ENCODE results near the gene PITX1.
"Not testable (repeated sequence)": the region's sequence is repeated elsewhere in the genome, so short reads cannot be mapped to it uniquely, and the experiment has no call there.

The PITX1 gene

GRCh38 chr5:135010502-135011354 lies 23.3 kb downstream of the PITX1 start:
- Histone ChIP-seq H3K4me1 (ENCODE audit: control insufficient read depth, insufficient read depth, low read length) (no peaks in the 10 kb centered on the region), H3K9ac (ENCODE audit: low read depth, low read length) (no peak overlapping the region), H3K9me3 (replicated peaks; ENCODE audit: low read length) (no peaks in the 10 kb centered on the region), H3K36me3 (ENCODE audit: insufficient read depth, low read length) (no peaks in the 10 kb centered on the region), H3K4me2 (ENCODE audit: low read length) (no peak overlapping the region), H3K4me3 (ENCODE audit: low read length) (no peak overlapping the region), H3K27me3 (ENCODE audit: control insufficient read depth, insufficient read depth, low read length) (no peaks in the 10 kb centered on the region)

GRCh38 chr5:135009736-135010501 lies 24.1 kb downstream of the PITX1 start:
- no peaks in the 10 kb centered on the region for H3K4me1 ChIP-seq (ENCODE audit: control insufficient read depth, insufficient read depth, low read length)
- no peak overlapping the region for H3K4me3 ChIP-seq (ENCODE audit: low read length)
- no peaks in the 10 kb centered on the region for H3K27me3 ChIP-seq (ENCODE audit: control insufficient read depth, insufficient read depth, low read length)
- no peak overlapping the region for H3K9ac ChIP-seq (ENCODE audit: low read depth, low read length)
- no peaks in the 10 kb centered on the region for H3K36me3 ChIP-seq (ENCODE audit: insufficient read depth, low read length)
- no peak overlapping the region for H3K4me2 ChIP-seq (ENCODE audit: low read length)
- H3K9me3 ChIP-seq (replicated peaks; ENCODE audit: low read length): no peaks in the 10 kb centered on the region

DNA sequence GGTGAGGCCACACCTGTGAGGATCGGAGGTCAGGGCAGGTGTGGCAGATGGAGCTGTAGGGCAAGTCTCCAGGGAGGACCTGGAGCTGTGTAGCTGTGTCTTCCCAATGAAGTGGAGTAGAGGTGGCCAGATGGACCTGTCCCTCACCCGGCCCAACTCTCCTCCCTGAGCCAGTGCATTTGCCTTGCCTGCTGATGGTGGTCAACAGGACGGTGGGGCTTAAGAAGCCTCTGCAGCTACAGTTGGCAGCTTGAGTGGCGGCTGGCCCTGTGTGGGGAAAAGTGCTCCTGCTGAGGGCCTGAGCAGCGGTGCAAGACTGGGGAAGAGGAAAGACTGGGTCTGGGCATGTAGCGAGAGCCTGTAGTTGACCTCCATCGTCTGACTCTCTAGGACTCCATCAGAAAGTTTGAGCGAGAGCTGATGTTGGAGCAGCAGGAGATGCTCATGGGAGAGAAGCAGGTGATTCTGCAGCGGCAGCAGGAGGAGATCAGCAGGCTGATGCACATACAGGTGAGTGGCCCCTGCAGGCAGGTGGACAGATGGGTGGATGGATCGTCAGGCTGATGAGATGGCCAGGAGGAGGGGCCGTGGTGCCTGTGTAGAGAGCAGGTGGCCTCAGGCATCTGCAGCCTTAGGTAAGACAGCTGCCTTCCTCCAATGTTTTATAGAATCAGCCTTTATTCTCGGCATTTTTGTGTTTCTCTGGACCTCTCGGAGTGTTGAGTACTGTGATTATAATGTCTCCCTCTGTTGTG lies 24.9 kb downstream of the PITX1 start:
- H3K9me3 ChIP-seq (replicated peaks; ENCODE audit: low read length): no peaks in the 10 kb centered on the region
- H3K4me2 ChIP-seq (ENCODE audit: low read length): no peak overlapping the region
- no peak overlapping the region for H3K9ac ChIP-seq (ENCODE audit: low read depth, low read length)
- H3K4me3 ChIP-seq (ENCODE audit: low read length): no peak overlapping the region
- H3K4me1 ChIP-seq (ENCODE audit: control insufficient read depth, insufficient read depth, low read length): no peaks in the 10 kb centered on the region
- H3K27me3 ChIP-seq (ENCODE audit: control insufficient read depth, insufficient read depth, low read length): no peaks in the 10 kb centered on the region
- no peaks in the 10 kb centered on the region for H3K36me3 ChIP-seq (ENCODE audit: insufficient read depth, low read length)

GRCh38 chr5:135008556-135008955 lies 25.5 kb downstream of the PITX1 start:
- no peaks in the 10 kb centered on the region for H3K27me3 ChIP-seq (ENCODE audit: control insufficient read depth, insufficient read depth, low read length)
- H3K9ac ChIP-seq (ENCODE audit: low read depth, low read length): no peak overlapping the region
- no peak overlapping the region for H3K4me3 ChIP-seq (ENCODE audit: low read length)
- H3K4me2 ChIP-seq (ENCODE audit: low read length): no peak overlapping the region
- no peaks in the 10 kb centered on the region for H3K4me1 ChIP-seq (ENCODE audit: control insufficient read depth, insufficient read depth, low read length)
- H3K36me3 ChIP-seq (ENCODE audit: insufficient read depth, low read length): no peaks in the 10 kb centered on the region
- H3K9me3 ChIP-seq (replicated peaks; ENCODE audit: low read length): no peaks in the 10 kb centered on the region

- Histone ChIP-seq H3K4me3 (ENCODE audit: low read length) (no peak overlapping the region), H3K4me2 (ENCODE audit: low read length) (no peak overlapping the region), H3K4me1 (ENCODE audit: control insufficient read depth, insufficient read depth, low read length) (no peaks in the 10 kb centered on the region), H3K9me3 (replicated peaks; ENCODE audit: low read length) (no peaks in the 10 kb centered on the region), H3K27me3 (ENCODE audit: control insufficient read depth, insufficient read depth, low read length) (no peaks in the 10 kb centered on the region), H3K9ac (ENCODE audit: low read depth, low read length) (no peak overlapping the region), H3K36me3 (ENCODE audit: insufficient read depth, low read length) (no peaks in the 10 kb centered on the region)
Observed at GRCh38 chr5:135007749-135008363, 26.2 kb downstream of the PITX1 start.

DNA sequence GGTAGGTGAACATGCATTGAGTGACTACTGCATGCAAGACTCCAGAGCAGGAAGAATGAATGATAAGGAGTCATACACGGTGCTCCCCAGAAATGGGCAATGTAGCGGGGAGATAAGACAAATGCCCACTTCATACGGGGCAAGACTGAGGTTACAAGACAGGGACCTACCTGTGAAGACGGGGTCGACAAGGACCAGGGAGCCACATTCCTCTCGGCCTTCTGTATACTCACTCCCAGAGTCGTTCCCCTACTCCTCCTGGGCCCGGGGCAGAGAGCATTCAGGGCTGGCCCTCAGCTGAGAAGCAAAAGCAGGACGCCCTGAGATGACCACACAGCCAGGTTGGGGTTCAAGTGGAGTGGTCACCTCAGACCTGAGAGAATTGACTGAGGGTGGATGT lies 26.7 kb downstream of the PITX1 start:
- Histone ChIP-seq H3K4me2 (ENCODE audit: low read length) (no peak overlapping the region), H3K4me3 (ENCODE audit: low read length) (no peak overlapping the region), H3K9me3 (replicated peaks; ENCODE audit: low read length) (no peaks in the 10 kb centered on the region), H3K27me3 (ENCODE audit: control insufficient read depth, insufficient read depth, low read length) (no peaks in the 10 kb centered on the region), H3K4me1 (ENCODE audit: control insufficient read depth, insufficient read depth, low read length) (no peaks in the 10 kb centered on the region), H3K9ac (ENCODE audit: low read depth, low read length) (no peak overlapping the region), H3K36me3 (ENCODE audit: insufficient read depth, low read length) (no peaks in the 10 kb centered on the region)

- no peaks in the 10 kb centered on the region for H3K9me3 ChIP-seq (replicated peaks; ENCODE audit: low read length)
- no peaks in the 10 kb centered on the region for H3K36me3 ChIP-seq (ENCODE audit: insufficient read depth, low read length)
- no peaks in the 10 kb centered on the region for H3K27me3 ChIP-seq (ENCODE audit: control insufficient read depth, insufficient read depth, low read length)
Observed at GRCh38 chr5:135005076-135005475, 29.0 kb downstream of the PITX1 start.

DNA sequence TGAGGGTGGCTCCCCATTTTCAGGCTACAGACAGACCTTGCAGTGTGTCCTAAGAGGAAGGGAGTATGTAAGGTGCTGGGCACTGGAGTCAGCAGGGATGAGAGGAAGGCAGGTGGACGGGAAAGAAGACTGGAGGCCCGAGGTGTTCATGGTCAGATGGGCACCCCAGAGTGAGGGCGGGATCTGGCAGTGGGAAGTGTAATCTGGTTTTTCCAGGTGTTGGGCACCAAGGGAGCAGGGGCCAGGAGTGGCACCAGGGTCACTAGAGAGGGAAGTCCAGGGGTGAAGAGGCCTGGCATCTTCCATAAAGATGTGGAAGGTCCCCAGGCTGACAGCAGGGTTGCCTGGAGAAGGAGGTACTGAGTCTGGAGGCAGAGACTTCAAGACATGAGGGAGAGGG lies 29.7 kb downstream of the PITX1 start:
- no peaks in the 10 kb centered on the region for H3K9me3 ChIP-seq (replicated peaks; ENCODE audit: low read length)

More at GRCh38 chr5:135005076-135005475, 29.0 kb downstream of the PITX1 start:
- no peak overlapping the region for H3K9ac ChIP-seq (ENCODE audit: low read depth, low read length)
- no peak overlapping the region for H3K4me2 ChIP-seq (ENCODE audit: low read length)
- no peaks in the 10 kb centered on the region for H3K4me1 ChIP-seq (ENCODE audit: control insufficient read depth, insufficient read depth, low read length)
- H3K4me3 ChIP-seq (ENCODE audit: low read length): no peak overlapping the region

GRCh38 chr5:134998068-134998467 lies 36.0 kb downstream of the PITX1 start:
- not testable (repeated sequence) for H3K9me3 ChIP-seq (replicated peaks; ENCODE audit: low read length); H3K4me3 ChIP-seq (ENCODE audit: low read length); H3K4me2 ChIP-seq (ENCODE audit: low read length); H3K27me3 ChIP-seq (ENCODE audit: control insufficient read depth, insufficient read depth, low read length); H3K4me1 ChIP-seq (ENCODE audit: control insufficient read depth, insufficient read depth, low read length); H3K9ac ChIP-seq (ENCODE audit: low read depth, low read length); H3K36me3 ChIP-seq (ENCODE audit: insufficient read depth, low read length)

More for the DNA sequence above, 29.7 kb downstream of the PITX1 start:
- no peak overlapping the region for H3K9ac ChIP-seq (ENCODE audit: low read depth, low read length)
- H3K27me3 ChIP-seq (ENCODE audit: control insufficient read depth, insufficient read depth, low read length): no peaks in the 10 kb centered on the region
- no peak overlapping the region for H3K4me3 ChIP-seq (ENCODE audit: low read length)
- H3K4me2 ChIP-seq (ENCODE audit: low read length): no peak overlapping the region
- no peaks in the 10 kb centered on the region for H3K36me3 ChIP-seq (ENCODE audit: insufficient read depth, low read length)
- H3K4me1 ChIP-seq (ENCODE audit: control insufficient read depth, insufficient read depth, low read length): no peaks in the 10 kb centered on the region

GRCh38 chr5:134997015-134997414 lies 37.0 kb downstream of the PITX1 start:
- Histone ChIP-seq H3K9me3 (replicated peaks; ENCODE audit: low read length) (no peaks in the 10 kb centered on the region), H3K27me3 (ENCODE audit: control insufficient read depth, insufficient read depth, low read length) (no peaks in the 10 kb centered on the region), H3K9ac (ENCODE audit: low read depth, low read length) (no peak overlapping the region), H3K4me1 (ENCODE audit: control insufficient read depth, insufficient read depth, low read length) (no peaks in the 10 kb centered on the region), H3K4me3 (ENCODE audit: low read length) (no peak overlapping the region), H3K4me2 (ENCODE audit: low read length) (no peak overlapping the region), H3K36me3 (ENCODE audit: insufficient read depth, low read length) (no peaks in the 10 kb centered on the region)

GRCh38 chr5:134995850-134996402 lies 38.1 kb downstream of the PITX1 start:
- no peak overlapping the region for H3K4me3 ChIP-seq (ENCODE audit: low read length)

More at GRCh38 chr5:134995850-134996402, 38.1 kb downstream of the PITX1 start:
- Histone ChIP-seq H3K4me1 (ENCODE audit: control insufficient read depth, insufficient read depth, low read length) (no peaks in the 10 kb centered on the region), H3K36me3 (ENCODE audit: insufficient read depth, low read length) (no peaks in the 10 kb centered on the region), H3K27me3 (ENCODE audit: control insufficient read depth, insufficient read depth, low read length) (no peaks in the 10 kb centered on the region), H3K9ac (ENCODE audit: low read depth, low read length) (no peak overlapping the region), H3K4me2 (ENCODE audit: low read length) (no peak overlapping the region), H3K9me3 (replicated peaks; ENCODE audit: low read length) (no peaks in the 10 kb centered on the region)
